Gastroesophageal sphincter (tissue), 3 donors: ENCODE results near the gene SGPL1.

Experiments used
- CTCF ChIP-seq, 4 experiments: fragments of 200-600 bp in 2 of 4; fragments of 450-650 bp in 2 of 4; sonication (generic) in 1 of 4; IDR thresholded peaks; one replicate each; pipeline ENCODE4 v1.5.1; 2017 to 2019; ENCODE audit warnings: antibody characterized with exemption in 4 of 4, mild to moderate bottlenecking in 2 of 4, moderate library complexity in 2 of 4
- EP300 ChIP-seq: sonication (generic); formaldehyde crosslinking; IDR thresholded peaks from one replicate; pipeline ENCODE4 v1.6.1; 2017; ENCODE audit warnings: antibody characterized with exemption, mild to moderate bottlenecking
- POLR2A ChIP-seq, 2 donors: fragments of 450-650 bp; IDR thresholded peaks; one replicate each; pipeline ENCODE4 v1.6.1; 2017; ENCODE audit warnings: antibody characterized with exemption in 2 of 2, mild to moderate bottlenecking in 2 of 2, moderate library complexity in 1 of 2
- POLR2AphosphoS5 ChIP-seq: sonication (generic); formaldehyde crosslinking; IDR thresholded peaks from one replicate; pipeline ENCODE4 v1.6.1; 2017; ENCODE audit warnings: antibody characterized with exemption

DNA sequence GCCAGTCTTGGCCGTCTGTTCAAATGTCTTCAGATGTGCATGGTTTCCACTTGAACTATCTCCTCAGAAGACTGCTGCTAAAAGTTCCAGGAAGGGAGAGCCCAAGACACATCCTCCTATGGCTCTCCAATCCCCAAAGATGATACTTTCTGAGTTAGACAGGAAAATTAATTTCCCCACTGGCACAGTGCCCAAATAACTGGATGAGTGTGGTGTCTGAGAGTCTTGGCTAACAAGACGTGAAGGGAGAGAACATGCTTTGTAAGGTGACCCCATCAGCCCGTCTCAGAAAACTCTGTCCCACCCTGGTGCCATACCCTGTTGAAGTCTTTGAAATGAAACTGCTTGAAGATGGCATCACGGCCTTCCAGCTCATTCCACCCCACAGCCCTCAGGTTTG, 69.7 kb downstream of the SGPL1 start:
- TF ChIP-seq EP300 (no peak), POLR2AphosphoS5 (no peak), CTCF (IDR thresholded peaks at IDR 0.05) (no peak), POLR2A (IDR thresholded peaks at IDR 0.05) (no peak)
